ENCODE data around the gene OLA1. TPM values are rescaled to one million over a fixed set of nuclear protein-coding genes. Genes with fewer than 3 reads are reported as not detected.

OLA1 gene
- total RNA-seq, 1 donor from 2014 or later = 36.1 TPM

GRCh38 chr2:174184504-174184903, 63.8 kb downstream of the OLA1 start:
- intact Hi-C loops (cut with DNase I) = no loop called here
- H3K27me3 ChIP-seq = no peaks in the 10 kb centered on the region
- no peak overlapping the region for H3K27ac ChIP-seq
- H3K4me3 ChIP-seq = no peak overlapping the region
- H3K36me3 ChIP-seq = no peaks in the 10 kb centered on the region
- peaks cover 15% of the 10 kb centered on the region for H3K4me1 ChIP-seq
- no peak for TF ChIP-seq CTCF (IDR thresholded peaks at IDR 0.05)
- TF ChIP-seq POLR2A (IDR thresholded peaks at IDR 0.05) = no peak
- TF ChIP-seq POLR2AphosphoS5 (IDR thresholded peaks at IDR 0.05; ENCODE audit: insufficient read depth in 1 of 2, low read depth in 1 of 2) = no peak
- no peaks in the 10 kb centered on the region for H3K9me3 ChIP-seq
- no peak for DNase-seq (ENCODE audit: extremely low spot score in 2 of 2)

DNA sequence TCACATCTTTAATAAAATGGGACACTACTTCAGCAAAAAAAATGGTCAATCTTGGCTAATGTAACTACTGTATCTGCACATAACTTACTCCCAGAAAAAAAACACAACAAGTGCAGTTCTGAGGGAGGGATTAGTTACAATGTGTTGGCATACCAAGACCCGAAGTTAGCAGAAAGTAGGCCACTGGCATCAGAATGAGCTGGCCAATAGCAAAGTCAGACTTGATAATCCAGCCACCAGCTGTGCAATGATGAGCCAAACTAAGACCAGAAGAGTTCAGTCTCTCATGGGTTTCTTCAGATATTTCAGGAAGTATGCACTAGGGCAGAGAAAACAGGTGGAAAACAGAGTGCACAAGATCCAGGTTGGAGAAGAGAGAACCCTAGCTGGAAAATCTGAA, 65.3 kb downstream of the OLA1 start:
- H3K27ac ChIP-seq = no peak overlapping the region
- no peak overlapping the region for H3K4me3 ChIP-seq
- no peaks in the 10 kb centered on the region for H3K9me3 ChIP-seq
- intact Hi-C loops (cut with DNase I) = no loop called here
- H3K36me3 ChIP-seq = no peaks in the 10 kb centered on the region
- no peak for DNase-seq (ENCODE audit: extremely low spot score in 2 of 2)
- TF ChIP-seq POLR2A (IDR thresholded peaks at IDR 0.05) (no peak), POLR2AphosphoS5 (IDR thresholded peaks at IDR 0.05; ENCODE audit: insufficient read depth in 1 of 2, low read depth in 1 of 2) (no peak), CTCF (IDR thresholded peaks at IDR 0.05) (no peak)
- no peaks in the 10 kb centered on the region for H3K27me3 ChIP-seq
- peaks cover 15% of the 10 kb centered on the region for H3K4me1 ChIP-seq

GRCh38 chr2:174181368-174181767, 67.0 kb downstream of the OLA1 start:
- H3K4me1 ChIP-seq = peaks cover 15% of the 10 kb centered on the region
- H3K36me3 ChIP-seq = no peaks in the 10 kb centered on the region
- DNase-seq (ENCODE audit: extremely low spot score in 2 of 2) = no peak
- H3K9me3 ChIP-seq = no peaks in the 10 kb centered on the region
- intact Hi-C loops (cut with DNase I) = no loop called here
- no peak for TF ChIP-seq POLR2A (IDR thresholded peaks at IDR 0.05)
- no peak for TF ChIP-seq POLR2AphosphoS5 (IDR thresholded peaks at IDR 0.05; ENCODE audit: insufficient read depth in 1 of 2, low read depth in 1 of 2)
- TF ChIP-seq CTCF (IDR thresholded peaks at IDR 0.05) = no peak
- H3K4me3 ChIP-seq = no peak overlapping the region
- no peak overlapping the region for H3K27ac ChIP-seq
- no peaks in the 10 kb centered on the region for H3K27me3 ChIP-seq

DNA sequence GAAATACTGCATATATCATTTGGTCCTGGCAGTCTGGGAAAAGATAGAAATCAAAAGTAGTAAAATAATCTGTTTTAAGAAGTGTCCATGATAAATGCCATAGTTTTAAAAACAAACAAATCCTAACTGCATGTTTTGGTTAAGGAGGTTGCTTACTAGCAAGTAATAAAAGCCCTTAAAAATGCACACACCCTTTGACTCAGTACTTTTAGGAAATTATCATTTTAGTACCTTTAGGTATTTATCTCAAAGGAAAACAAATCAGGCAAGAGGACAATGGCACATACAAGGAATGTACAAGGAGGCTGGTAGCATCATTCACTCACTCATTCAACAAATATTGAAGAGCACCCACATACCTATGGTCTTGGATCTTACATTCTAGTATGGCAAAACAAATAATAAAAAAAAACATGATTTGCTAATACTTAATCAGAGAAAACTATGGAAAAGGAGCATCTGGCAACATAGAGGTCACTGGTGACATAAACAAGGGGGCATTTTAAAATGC, 67.6 kb downstream of the OLA1 start:
- Histone ChIP-seq H3K27me3 (no peaks in the 10 kb centered on the region), H3K27ac (no peak overlapping the region), H3K4me3 (no peak overlapping the region), H3K4me1 (peaks cover 15% of the 10 kb centered on the region), H3K9me3 (no peaks in the 10 kb centered on the region), H3K36me3 (no peaks in the 10 kb centered on the region)
- no peak for DNase-seq (ENCODE audit: extremely low spot score in 2 of 2)
- intact Hi-C loops (cut with DNase I) = no loop called here
- no peak for TF ChIP-seq CTCF (IDR thresholded peaks at IDR 0.05)

DNA sequence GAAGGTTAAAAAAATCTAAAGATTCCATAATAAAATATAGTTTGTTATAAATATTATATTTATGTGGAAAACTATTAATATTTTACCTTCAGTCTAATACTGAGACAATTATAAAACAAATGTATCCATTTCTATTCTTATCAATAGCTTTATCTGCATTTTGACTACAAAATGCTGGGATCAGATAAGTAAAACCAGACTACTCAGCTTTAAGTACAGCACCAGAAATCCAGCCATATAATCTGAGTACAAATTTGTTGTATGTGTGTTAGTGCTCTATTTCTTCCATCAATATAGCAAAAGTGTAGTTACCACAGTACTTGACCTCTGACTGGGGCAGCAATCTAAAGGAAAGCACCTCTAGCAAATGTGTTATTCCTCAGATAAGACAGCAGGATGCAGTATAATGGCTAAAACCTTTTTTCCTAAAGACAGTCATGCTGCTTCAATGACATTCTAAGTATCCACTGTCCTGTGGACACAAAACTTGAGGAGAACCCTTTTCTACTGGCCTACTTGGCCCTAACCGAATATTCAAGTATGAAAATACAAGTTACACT, 68.1 kb downstream of the OLA1 start:
- Histone ChIP-seq H3K9me3 (no peaks in the 10 kb centered on the region), H3K4me1 (peaks cover 15% of the 10 kb centered on the region), H3K4me3 (no peak overlapping the region), H3K27me3 (no peaks in the 10 kb centered on the region), H3K27ac (no peak overlapping the region), H3K36me3 (no peaks in the 10 kb centered on the region)
- no peak for DNase-seq (ENCODE audit: extremely low spot score in 2 of 2)
- no peak for TF ChIP-seq POLR2AphosphoS5 (IDR thresholded peaks at IDR 0.05; ENCODE audit: insufficient read depth in 1 of 2, low read depth in 1 of 2)
- TF ChIP-seq POLR2A (IDR thresholded peaks at IDR 0.05) = no peak
- no peak for TF ChIP-seq CTCF (IDR thresholded peaks at IDR 0.05)
- intact Hi-C loops (cut with DNase I) = no loop called here
